Measurements from ENCODE around the gene LRFN4. TPM values are rescaled to one million over a fixed set of nuclear protein-coding genes. Genes with fewer than 3 reads are reported as not detected.
A peak's percentile ranks its signal among the peaks of the same experiment; 100 is the strongest.
"Not testable (repeated sequence)": the region's sequence is repeated elsewhere in the genome, so short reads cannot be mapped to it uniquely, and the experiment has no call there.

LRFN4 gene
- total RNA-seq, 1 donor from 2014 or later = 36.2 TPM

DNA sequence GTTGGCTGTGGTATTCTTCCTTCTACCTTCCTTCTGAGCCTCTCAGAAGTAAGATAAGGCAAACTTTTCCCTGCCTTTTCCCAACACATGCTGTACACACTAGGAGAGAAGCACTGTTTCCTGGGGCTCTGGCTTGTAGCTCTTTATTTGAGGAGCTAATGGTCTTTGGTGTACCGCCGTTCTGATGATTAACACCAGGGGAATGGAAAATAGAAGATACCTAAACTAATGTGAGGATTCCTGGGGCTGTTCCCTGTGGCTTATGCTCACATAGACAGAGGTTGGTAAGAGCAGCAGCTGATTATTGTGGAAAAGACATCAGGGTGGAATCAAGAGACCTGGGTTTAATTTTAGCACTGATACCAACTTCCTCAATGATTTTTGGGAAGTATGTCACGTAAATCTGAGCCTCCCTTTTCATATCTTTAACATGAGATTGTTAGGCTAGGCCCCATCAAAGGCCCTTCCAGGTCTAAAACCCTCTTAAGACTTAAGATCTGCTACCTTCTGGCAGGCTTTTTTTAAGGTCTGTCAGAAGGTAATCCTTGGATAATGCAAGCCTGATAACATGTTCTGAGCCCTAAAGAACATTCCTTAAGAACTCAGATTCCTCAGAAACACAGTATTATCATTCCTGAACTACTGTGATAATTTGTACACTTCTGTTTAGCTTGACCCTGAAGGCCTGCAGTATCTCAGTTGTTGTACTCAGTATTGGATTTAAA is 38.5 kb upstream of the LRFN4 start:
- Mint-ChIP-seq H3K4me3 (no peak overlapping the region), H3K4me1 (no peaks in the 10 kb centered on the region), H3K27me3 (ENCODE audit: low read depth) (no peaks in the 10 kb centered on the region), H3K27ac (ENCODE audit: unreplicated experiment) (no peak overlapping the region), H3K9me3 (no peaks in the 10 kb centered on the region), H3K36me3 (ENCODE audit: low read depth) (no peaks in the 10 kb centered on the region)
- TF ChIP-seq, protein P1, sequence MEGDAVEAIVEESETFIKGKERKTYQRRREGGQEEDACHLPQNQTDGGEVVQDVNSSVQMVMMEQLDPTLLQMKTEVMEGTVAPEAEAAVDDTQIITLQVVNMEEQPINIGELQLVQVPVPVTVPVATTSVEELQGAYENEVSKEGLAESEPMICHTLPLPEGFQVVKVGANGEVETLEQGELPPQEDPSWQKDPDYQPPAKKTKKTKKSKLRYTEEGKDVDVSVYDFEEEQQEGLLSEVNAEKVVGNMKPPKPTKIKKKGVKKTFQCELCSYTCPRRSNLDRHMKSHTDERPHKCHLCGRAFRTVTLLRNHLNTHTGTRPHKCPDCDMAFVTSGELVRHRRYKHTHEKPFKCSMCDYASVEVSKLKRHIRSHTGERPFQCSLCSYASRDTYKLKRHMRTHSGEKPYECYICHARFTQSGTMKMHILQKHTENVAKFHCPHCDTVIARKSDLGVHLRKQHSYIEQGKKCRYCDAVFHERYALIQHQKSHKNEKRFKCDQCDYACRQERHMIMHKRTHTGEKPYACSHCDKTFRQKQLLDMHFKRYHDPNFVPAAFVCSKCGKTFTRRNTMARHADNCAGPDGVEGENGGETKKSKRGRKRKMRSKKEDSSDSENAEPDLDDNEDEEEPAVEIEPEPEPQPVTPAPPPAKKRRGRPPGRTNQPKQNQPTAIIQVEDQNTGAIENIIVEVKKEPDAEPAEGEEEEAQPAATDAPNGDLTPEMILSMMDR (conservative IDR thresholded peaks at IDR 0.05) = no peak
- DNase-seq (ENCODE audit: low read depth, low spot score) = no peak

DNA sequence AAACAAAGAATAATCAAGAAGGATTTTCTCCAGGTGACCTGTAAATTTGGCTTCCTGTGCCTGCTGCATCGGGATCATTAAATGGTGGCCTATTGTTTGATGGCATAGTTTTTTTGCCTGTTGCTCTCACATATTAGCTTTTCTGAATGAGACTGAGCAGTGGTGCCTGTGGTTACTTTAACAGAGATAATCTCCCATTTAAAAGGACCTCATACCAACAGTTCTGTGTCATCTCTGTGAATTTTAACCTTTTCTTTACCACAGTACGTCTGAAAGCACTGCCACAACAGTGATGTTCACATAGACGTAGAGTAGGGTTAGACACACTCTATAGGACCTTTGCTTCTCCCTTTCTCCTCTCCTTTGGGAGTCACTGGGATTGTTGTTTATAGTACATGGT is 36.5 kb upstream of the LRFN4 start:
- Mint-ChIP-seq H3K9me3 (no peaks in the 10 kb centered on the region), H3K4me1 (no peaks in the 10 kb centered on the region), H3K36me3 (ENCODE audit: low read depth) (no peaks in the 10 kb centered on the region), H3K4me3 (no peak overlapping the region), H3K27ac (ENCODE audit: unreplicated experiment) (no peak overlapping the region), H3K27me3 (ENCODE audit: low read depth) (no peaks in the 10 kb centered on the region)
- TF ChIP-seq, protein P1 (conservative IDR thresholded peaks at IDR 0.05) = no peak
- DNase-seq (ENCODE audit: low read depth, low spot score) = no peak

DNA sequence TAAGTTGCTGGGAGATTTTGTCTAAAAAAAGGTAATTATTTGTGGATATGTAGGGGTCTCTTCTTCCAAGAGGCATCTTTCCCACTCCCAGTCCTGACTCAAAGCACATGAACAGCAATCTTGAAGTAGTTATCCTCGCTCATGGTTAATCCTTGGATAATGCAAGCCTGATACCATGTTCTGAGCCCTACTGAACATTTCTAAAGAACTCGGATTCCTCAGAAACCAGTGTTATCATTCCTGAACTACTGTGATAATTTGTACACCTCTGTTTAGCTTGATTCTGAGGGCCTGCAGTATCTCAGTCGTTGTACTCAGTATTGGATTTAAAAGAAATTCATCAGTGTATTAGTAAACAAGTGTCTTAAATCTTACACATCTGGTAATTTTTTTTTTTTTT is 36.0 kb upstream of the LRFN4 start:
- DNase-seq (ENCODE audit: low read depth, low spot score) = no peak
- H3K36me3 Mint-ChIP-seq (ENCODE audit: low read depth) = no peaks in the 10 kb centered on the region
- TF ChIP-seq, protein P1 (conservative IDR thresholded peaks at IDR 0.05) = no peak
- H3K4me1 Mint-ChIP-seq = no peaks in the 10 kb centered on the region
- H3K27ac Mint-ChIP-seq (ENCODE audit: unreplicated experiment) = no peak overlapping the region
- no peak overlapping the region for H3K4me3 Mint-ChIP-seq
- no peaks in the 10 kb centered on the region for H3K27me3 Mint-ChIP-seq (ENCODE audit: low read depth)
- no peaks in the 10 kb centered on the region for H3K9me3 Mint-ChIP-seq

DNA sequence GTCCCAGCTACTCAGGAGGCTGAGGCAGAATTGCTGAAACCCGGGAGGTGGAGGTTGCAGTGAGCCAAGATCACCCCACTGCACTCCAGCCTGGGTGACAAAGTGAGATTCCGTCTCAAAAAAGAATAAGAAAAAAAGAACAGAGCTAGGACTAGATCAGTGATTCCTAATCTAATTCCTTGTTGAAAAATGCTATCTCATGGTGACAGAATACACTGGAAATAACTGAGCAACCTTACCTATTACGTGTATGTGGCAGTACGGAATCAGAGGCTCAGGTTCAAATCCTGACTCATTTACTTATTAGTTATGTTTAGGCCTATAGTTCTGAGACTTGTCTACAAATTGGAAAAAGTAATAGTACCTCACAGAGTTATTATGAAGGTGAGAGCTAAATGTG is 33.2 kb upstream of the LRFN4 start:
- Mint-ChIP-seq H3K27ac (ENCODE audit: unreplicated experiment) (no peak overlapping the region), H3K4me3 (no peak overlapping the region), H3K9me3 (no peaks in the 10 kb centered on the region), H3K4me1 (peaks cover 4% of the 10 kb centered on the region), H3K27me3 (ENCODE audit: low read depth) (no peaks in the 10 kb centered on the region), H3K36me3 (ENCODE audit: low read depth) (no peaks in the 10 kb centered on the region)
- DNase-seq (ENCODE audit: low read depth, low spot score) = no peak
- TF ChIP-seq, protein P1 (conservative IDR thresholded peaks at IDR 0.05) = no peak

DNA sequence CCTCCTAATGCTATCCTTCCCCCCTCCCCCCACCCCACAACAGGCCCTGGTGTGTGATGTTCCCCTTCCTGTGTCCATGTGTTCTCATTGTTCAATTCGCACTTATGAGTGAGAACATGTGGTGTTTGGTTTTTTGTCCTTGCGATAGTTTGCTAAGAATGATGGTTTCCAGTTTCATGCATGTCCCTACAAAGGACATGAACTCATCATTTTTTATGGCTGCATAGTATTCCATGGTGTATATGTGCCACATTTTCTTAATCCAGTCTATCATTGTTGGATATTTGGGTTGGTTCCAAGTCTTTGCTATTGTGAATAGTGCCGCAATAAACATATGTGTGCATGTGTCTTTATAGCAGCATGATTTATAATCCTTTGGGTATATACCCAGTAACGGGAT is 32.3 kb upstream of the LRFN4 start:
- H3K4me3 Mint-ChIP-seq; H3K36me3 Mint-ChIP-seq (ENCODE audit: low read depth); DNase-seq (ENCODE audit: low read depth, low spot score); H3K4me1 Mint-ChIP-seq; H3K9me3 Mint-ChIP-seq; H3K27me3 Mint-ChIP-seq (ENCODE audit: low read depth): not testable (repeated sequence)
- peak overlapping the region; percentile 75 for H3K27ac Mint-ChIP-seq (ENCODE audit: unreplicated experiment)

DNA sequence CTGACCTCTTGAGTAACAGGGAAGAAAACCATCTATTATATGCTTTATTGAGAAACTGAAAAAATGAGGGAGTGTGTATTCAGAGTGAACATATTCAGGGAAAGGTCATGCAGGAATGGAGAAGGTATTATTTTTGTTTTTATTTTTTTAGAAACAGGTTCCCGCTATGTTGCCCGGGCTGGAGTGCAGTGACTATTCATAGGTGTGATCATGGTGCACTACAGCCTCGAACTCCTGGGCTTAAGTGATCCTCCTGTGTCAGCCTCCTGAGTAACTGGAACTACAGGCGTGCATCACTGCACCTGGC is 22.4 kb upstream of the LRFN4 start:
- TF ChIP-seq, protein P1 (conservative IDR thresholded peaks at IDR 0.05) = no peak
- Mint-ChIP-seq H3K27ac (ENCODE audit: unreplicated experiment) (no peak overlapping the region), H3K4me3 (peak overlapping the region; percentile 24), H3K9me3 (no peaks in the 10 kb centered on the region), H3K4me1 (peaks cover 5% of the 10 kb centered on the region), H3K36me3 (ENCODE audit: low read depth) (peaks cover 2% of the 10 kb centered on the region), H3K27me3 (ENCODE audit: low read depth) (no peaks in the 10 kb centered on the region)
- no peak for DNase-seq (ENCODE audit: low read depth, low spot score)

Measured in neural crest cell (in vitro differentiated cells).